ENCODE results near the gene MYO1A. TPM values are rescaled to one million over a fixed set of nuclear protein-coding genes. Genes with fewer than 3 reads are reported as not detected.
"Not testable (repeated sequence)": the region's sequence is repeated elsewhere in the genome, so short reads cannot be mapped to it uniquely, and the experiment has no call there.

MYO1A gene
- total RNA-seq, 1 experiment from 2014 or later: 1.1 TPM

DNA sequence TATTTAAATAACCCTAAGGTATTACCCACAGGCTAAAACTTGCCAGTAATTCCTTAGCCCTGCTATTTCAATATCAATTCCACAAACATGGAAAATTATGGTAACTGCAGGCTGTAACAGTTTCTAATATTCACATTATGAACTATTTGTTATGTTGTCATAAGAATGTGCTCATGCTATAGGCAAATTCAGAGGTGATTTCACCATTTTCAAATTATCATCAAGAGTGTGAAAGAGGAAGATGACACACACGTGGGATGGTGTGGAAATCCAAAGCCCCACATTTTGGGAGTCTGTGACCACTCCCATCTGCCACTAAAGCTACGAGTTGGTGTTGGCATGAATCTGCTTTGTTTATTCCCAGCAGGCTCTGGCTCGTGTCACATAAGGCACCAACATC, 5.9 kb upstream of the MYO1A start:
- TF ChIP-seq, protein P1, sequence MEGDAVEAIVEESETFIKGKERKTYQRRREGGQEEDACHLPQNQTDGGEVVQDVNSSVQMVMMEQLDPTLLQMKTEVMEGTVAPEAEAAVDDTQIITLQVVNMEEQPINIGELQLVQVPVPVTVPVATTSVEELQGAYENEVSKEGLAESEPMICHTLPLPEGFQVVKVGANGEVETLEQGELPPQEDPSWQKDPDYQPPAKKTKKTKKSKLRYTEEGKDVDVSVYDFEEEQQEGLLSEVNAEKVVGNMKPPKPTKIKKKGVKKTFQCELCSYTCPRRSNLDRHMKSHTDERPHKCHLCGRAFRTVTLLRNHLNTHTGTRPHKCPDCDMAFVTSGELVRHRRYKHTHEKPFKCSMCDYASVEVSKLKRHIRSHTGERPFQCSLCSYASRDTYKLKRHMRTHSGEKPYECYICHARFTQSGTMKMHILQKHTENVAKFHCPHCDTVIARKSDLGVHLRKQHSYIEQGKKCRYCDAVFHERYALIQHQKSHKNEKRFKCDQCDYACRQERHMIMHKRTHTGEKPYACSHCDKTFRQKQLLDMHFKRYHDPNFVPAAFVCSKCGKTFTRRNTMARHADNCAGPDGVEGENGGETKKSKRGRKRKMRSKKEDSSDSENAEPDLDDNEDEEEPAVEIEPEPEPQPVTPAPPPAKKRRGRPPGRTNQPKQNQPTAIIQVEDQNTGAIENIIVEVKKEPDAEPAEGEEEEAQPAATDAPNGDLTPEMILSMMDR (conservative IDR thresholded peaks at IDR 0.05; ENCODE audit: low read depth, low read length): no peak
- TF ChIP-seq EZH2 (IDR thresholded peaks at IDR 0.05; ENCODE audit: borderline replicate concordance, low read depth, low read length, poor library complexity, severe bottlenecking): no peak
- Histone ChIP-seq H3K4me3 (ENCODE audit: low read depth, low read length, poor library complexity, severe bottlenecking) (no peak overlapping the region), H3K4me1 (ENCODE audit: insufficient read depth, low read length, poor library complexity, severe bottlenecking) (no peaks in the 10 kb centered on the region), H3K9me3 (ENCODE audit: low read depth, low read length, poor library complexity, severe bottlenecking) (no peaks in the 10 kb centered on the region), H3K27ac (ENCODE audit: low read depth, low read length, poor library complexity, severe bottlenecking) (no peak overlapping the region), H3K27me3 (replicated peaks; ENCODE audit: insufficient read depth, low read depth, low read length, poor library complexity) (no peaks in the 10 kb centered on the region), H3K36me3 (ENCODE audit: insufficient read depth, low read length, poor library complexity, severe bottlenecking) (peaks cover 43% of the 10 kb centered on the region)
- intact Hi-C loops (cut with micrococcal nuclease; ENCODE audit: unreplicated experiment): no loop called here
- DNase-seq (ENCODE audit: low spot score): no peak
- CTCF ChIA-PET: no interaction called here
- no TSS peak for BruUV-seq (replicated peaks)
- POLR2A ChIA-PET (ENCODE audit: low non-redundant PET): no interaction called here

DNA sequence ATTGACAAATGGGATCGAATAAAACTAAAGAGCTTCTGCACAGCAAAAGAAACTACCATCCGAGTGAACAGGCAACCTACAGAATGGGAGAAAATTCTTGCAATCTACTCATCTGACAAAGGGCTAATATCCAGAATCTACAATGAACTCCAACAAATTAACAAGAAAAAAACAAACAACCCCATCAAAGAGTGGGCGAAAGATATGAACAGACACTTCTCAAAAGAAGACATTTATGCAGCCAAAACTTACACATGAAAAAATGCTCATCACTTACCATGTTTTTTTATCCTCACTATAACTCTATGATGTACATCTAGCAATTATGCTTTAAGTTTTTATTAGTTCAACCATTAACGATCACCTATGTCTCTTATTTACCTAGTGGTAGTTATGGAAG, 4.0 kb upstream of the MYO1A start:
- DNase-seq (ENCODE audit: low spot score); H3K4me3 ChIP-seq (ENCODE audit: low read depth, low read length, poor library complexity, severe bottlenecking); H3K27me3 ChIP-seq (replicated peaks; ENCODE audit: insufficient read depth, low read depth, low read length, poor library complexity); H3K27ac ChIP-seq (ENCODE audit: low read depth, low read length, poor library complexity, severe bottlenecking); BruUV-seq (replicated peaks); H3K9me3 ChIP-seq (ENCODE audit: low read depth, low read length, poor library complexity, severe bottlenecking); CTCF ChIA-PET; H3K4me1 ChIP-seq (ENCODE audit: insufficient read depth, low read length, poor library complexity, severe bottlenecking); intact Hi-C loops (cut with micrococcal nuclease; ENCODE audit: unreplicated experiment); POLR2A ChIA-PET (ENCODE audit: low non-redundant PET): not testable (repeated sequence)
- H3K36me3 ChIP-seq (ENCODE audit: insufficient read depth, low read length, poor library complexity, severe bottlenecking): peaks cover 24% of the 10 kb centered on the region

DNA sequence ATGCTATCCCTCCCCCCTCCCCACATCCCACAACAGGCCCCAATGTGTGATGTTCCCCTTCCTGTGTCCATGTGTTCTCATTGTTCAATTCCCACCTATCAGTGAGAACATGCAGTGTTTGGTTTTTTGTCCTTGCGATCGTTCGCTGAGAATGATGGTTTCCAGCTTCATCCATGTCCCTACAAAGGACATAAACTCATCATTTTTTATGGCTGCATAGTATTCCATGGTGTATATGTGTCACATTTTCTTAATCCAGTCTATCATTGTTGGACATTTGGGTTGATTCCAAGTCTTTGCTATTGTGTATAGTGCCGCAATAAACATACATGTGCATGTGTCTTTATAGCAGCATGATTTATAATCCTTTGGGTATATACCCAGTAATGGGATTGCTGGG, 3.2 kb upstream of the MYO1A start:
- POLR2A ChIA-PET (ENCODE audit: low non-redundant PET); H3K27ac ChIP-seq (ENCODE audit: low read depth, low read length, poor library complexity, severe bottlenecking); BruUV-seq (replicated peaks); H3K4me3 ChIP-seq (ENCODE audit: low read depth, low read length, poor library complexity, severe bottlenecking); H3K4me1 ChIP-seq (ENCODE audit: insufficient read depth, low read length, poor library complexity, severe bottlenecking); DNase-seq (ENCODE audit: low spot score); intact Hi-C loops (cut with micrococcal nuclease; ENCODE audit: unreplicated experiment); CTCF ChIA-PET; H3K27me3 ChIP-seq (replicated peaks; ENCODE audit: insufficient read depth, low read depth, low read length, poor library complexity); H3K9me3 ChIP-seq (ENCODE audit: low read depth, low read length, poor library complexity, severe bottlenecking): not testable (repeated sequence)
- H3K36me3 ChIP-seq (ENCODE audit: insufficient read depth, low read length, poor library complexity, severe bottlenecking): peaks cover 17% of the 10 kb centered on the region

DNA sequence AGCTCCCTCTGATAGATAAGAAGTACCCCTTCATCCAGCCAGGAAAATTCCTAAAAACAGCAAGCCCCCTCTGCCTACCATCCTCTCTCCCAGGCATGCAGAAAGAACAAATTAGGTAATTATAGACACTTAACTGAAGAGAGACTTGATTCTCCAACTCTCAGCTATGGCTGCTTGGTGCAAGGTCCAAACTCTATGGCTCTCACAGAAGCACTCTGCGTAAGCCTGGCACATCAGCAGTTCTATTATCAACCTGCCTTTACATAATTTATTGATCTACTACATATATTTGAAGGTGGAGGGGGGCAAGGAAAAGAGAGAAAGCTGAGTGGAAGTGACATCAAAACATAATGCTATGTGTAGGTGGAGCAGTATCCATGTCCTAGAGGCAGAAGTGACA, 1.1 kb upstream of the MYO1A start:
- TF ChIP-seq, protein P1 (conservative IDR thresholded peaks at IDR 0.05; ENCODE audit: low read depth, low read length): no peak
- no peak for TF ChIP-seq EZH2 (IDR thresholded peaks at IDR 0.05; ENCODE audit: borderline replicate concordance, low read depth, low read length, poor library complexity, severe bottlenecking)
- Histone ChIP-seq H3K4me1 (ENCODE audit: insufficient read depth, low read length, poor library complexity, severe bottlenecking) (no peaks in the 10 kb centered on the region), H3K9me3 (ENCODE audit: low read depth, low read length, poor library complexity, severe bottlenecking) (no peaks in the 10 kb centered on the region), H3K4me3 (ENCODE audit: low read depth, low read length, poor library complexity, severe bottlenecking) (no peak overlapping the region), H3K27ac (ENCODE audit: low read depth, low read length, poor library complexity, severe bottlenecking) (no peak overlapping the region), H3K36me3 (ENCODE audit: insufficient read depth, low read length, poor library complexity, severe bottlenecking) (no peaks in the 10 kb centered on the region), H3K27me3 (replicated peaks; ENCODE audit: insufficient read depth, low read depth, low read length, poor library complexity) (no peaks in the 10 kb centered on the region)
- POLR2A ChIA-PET (ENCODE audit: low non-redundant PET): no interaction called here
- CTCF ChIA-PET: no interaction called here
- no TSS peak for BruUV-seq (replicated peaks)
- no peak for DNase-seq (ENCODE audit: low spot score)
- intact Hi-C loops (cut with micrococcal nuclease; ENCODE audit: unreplicated experiment): no loop called here
